NB4 (cell line): ENCODE results near the gene CD28.

Source experiments
- POLR2A ChIP-seq: IDR thresholded peaks from 2 replicates; pipeline ENCODE4 v1.6.1; 2011; ENCODE audit warnings: mild to moderate bottlenecking; ENCODE audit not compliant: insufficient read length; ENCODE audit errors: extremely low read depth
- TF ChIP-seq, protein P1 (sequence below): IDR thresholded peaks from one replicate; pipeline ENCODE4 v1.5.1; 2012; ENCODE audit warnings: low read depth, low read length

GRCh38 chr2:203739351-203739750 lies 32.9 kb downstream of the CD28 start:
- no peak for TF ChIP-seq POLR2A
- TF ChIP-seq, protein P1, sequence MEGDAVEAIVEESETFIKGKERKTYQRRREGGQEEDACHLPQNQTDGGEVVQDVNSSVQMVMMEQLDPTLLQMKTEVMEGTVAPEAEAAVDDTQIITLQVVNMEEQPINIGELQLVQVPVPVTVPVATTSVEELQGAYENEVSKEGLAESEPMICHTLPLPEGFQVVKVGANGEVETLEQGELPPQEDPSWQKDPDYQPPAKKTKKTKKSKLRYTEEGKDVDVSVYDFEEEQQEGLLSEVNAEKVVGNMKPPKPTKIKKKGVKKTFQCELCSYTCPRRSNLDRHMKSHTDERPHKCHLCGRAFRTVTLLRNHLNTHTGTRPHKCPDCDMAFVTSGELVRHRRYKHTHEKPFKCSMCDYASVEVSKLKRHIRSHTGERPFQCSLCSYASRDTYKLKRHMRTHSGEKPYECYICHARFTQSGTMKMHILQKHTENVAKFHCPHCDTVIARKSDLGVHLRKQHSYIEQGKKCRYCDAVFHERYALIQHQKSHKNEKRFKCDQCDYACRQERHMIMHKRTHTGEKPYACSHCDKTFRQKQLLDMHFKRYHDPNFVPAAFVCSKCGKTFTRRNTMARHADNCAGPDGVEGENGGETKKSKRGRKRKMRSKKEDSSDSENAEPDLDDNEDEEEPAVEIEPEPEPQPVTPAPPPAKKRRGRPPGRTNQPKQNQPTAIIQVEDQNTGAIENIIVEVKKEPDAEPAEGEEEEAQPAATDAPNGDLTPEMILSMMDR: no peak
